Lower leg skin (tissue), 3 donors: ENCODE results near the gene EIF4G2.

ENCODE experiments used
- CTCF ChIP-seq, 3 donors: fragments of 450-650 bp; IDR thresholded peaks; one replicate each; pipeline ENCODE4 v1.5.1; 2016; ENCODE audit warnings: antibody characterized with exemption in 3 of 3, mild to moderate bottlenecking in 3 of 3, moderate library complexity in 2 of 3
- POLR2A ChIP-seq, 2 donors: fragments of 450-650 bp; IDR thresholded peaks; one replicate each; pipeline ENCODE4 v1.6.1; 2016 to 2017; ENCODE audit warnings: antibody characterized with exemption in 2 of 2, mild to moderate bottlenecking in 1 of 2, moderate library complexity in 1 of 2

GRCh38 chr11:10792385-10793068 lies 16.2 kb downstream of the EIF4G2 start:
- peak in 1 of 3 donors; percentile 72 for TF ChIP-seq CTCF (IDR thresholded peaks at IDR 0.05)
- no peak for TF ChIP-seq POLR2A (IDR thresholded peaks at IDR 0.05)
